ENCODE data around the gene MEOX1.

GRCh38 chr17:43634591-43635125 is 27.1 kb downstream of the MEOX1 start:
- no peak for TF ChIP-seq EZH2 (IDR thresholded peaks at IDR 0.05; ENCODE audit: insufficient read depth, poor library complexity, severe bottlenecking)
- TF ChIP-seq EZH2phosphoT487 (IDR thresholded peaks at IDR 0.05; ENCODE audit: insufficient read depth, low read depth): no peak
